22Rv1 (cell line): ENCODE measurements around the gene CUX1.

Experiments
- ZFX ChIP-seq: fragments of 450-650 bp; IDR thresholded peaks from 2 replicates; pipeline ENCODE4 v1.6.1; 2017; ENCODE audit warnings: antibody characterized with exemption, borderline replicate concordance
- TF ChIP-seq, protein P1 (sequence below): fragments of 450-650 bp; IDR thresholded peaks from 2 replicates; pipeline ENCODE4 v1.5.1; 2017; ENCODE audit warnings: mild to moderate bottlenecking

DNA sequence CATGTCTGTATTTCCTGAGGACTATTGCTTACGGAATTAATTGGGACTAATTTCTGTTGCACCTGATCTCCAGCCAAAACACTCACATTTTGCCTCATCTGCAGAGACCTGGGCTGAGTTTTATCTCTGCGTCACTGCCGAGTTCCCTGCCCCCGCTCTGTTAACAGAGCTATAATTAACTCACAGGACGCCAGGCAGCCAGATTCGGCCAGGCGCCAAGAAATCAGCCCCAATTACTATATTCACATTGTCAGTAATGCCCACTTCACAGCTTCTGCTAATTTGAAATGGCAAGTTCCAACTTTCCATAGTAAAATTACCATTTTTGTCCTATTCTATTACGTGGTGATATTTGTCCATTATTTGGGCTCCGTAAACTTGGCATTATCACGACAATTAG lies 130.5 kb downstream of the CUX1 start:
- TF ChIP-seq, protein P1, sequence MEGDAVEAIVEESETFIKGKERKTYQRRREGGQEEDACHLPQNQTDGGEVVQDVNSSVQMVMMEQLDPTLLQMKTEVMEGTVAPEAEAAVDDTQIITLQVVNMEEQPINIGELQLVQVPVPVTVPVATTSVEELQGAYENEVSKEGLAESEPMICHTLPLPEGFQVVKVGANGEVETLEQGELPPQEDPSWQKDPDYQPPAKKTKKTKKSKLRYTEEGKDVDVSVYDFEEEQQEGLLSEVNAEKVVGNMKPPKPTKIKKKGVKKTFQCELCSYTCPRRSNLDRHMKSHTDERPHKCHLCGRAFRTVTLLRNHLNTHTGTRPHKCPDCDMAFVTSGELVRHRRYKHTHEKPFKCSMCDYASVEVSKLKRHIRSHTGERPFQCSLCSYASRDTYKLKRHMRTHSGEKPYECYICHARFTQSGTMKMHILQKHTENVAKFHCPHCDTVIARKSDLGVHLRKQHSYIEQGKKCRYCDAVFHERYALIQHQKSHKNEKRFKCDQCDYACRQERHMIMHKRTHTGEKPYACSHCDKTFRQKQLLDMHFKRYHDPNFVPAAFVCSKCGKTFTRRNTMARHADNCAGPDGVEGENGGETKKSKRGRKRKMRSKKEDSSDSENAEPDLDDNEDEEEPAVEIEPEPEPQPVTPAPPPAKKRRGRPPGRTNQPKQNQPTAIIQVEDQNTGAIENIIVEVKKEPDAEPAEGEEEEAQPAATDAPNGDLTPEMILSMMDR: no peak
- no peak for TF ChIP-seq ZFX
